Measurements from ENCODE around the gene BFSP2.
"Not testable (repeated sequence)": the region's sequence is repeated elsewhere in the genome, so short reads cannot be mapped to it uniquely, and the experiment has no call there.

Gene BFSP2

DNA sequence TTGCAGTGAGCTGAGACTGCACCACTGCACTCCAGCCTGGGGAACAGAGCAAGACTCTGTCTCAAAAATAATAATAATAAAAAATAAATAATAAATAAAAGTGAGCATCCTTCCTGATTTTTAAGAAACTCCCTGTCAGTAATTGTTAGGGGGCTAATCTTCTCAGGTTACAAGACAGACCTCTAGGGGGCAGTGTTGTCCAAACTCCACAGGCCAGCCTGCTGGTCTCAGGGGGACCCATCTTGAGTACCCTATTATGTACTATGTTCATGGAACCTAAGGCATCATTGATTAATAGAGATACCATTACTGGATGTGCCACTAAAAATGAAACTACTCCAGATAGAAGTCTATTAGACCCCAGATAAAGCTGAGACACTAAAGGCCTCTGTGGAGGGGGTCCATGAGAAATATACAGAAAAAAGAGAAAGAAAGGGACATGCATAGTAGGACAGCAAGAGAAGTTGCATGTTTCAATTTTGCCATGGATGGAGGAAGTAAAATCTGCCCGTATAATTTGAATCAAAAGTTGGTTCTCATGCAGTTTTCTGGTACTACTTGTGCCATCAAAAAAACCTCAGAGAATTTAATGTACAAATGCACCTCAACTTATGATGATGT, 88.2 kb downstream of the BFSP2 start:
- DNase-seq = peak; percentile 51 to 60

DNA sequence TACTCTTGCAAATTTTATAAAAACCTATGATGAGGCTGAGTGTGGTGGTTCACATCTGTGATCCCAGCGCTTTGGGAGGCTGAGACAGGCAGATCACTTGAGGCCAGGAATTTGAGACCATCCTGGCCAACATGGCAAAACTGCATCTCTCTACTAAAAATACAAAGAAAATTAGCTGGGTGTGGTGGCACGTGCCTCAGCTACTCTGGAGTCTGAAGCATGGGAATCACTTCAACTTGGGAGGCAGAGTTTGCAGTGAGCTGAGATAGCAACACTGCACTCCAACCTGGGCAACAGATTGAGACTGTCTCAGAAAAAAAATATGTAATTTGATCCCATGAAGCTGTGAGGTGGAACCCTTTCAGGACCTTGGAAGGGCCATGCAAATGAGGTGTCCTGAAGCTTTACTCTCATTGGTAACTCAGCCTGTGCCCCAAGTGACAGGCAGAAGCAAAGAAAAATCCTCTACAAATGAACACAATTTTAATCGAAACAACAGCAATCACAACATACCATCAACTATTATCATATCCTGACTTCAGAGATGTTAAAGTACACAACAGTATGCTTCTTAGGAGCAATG, 89.0 kb downstream of the BFSP2 start:
- DNase-seq = no peak

- no peak for DNase-seq
Measured at GRCh38 chr3:133489466-133490085, 89.7 kb downstream of the BFSP2 start.

GRCh38 chr3:133490468-133491351, 90.9 kb downstream of the BFSP2 start:
- DNase-seq = peak; percentile 65 to 74

DNA sequence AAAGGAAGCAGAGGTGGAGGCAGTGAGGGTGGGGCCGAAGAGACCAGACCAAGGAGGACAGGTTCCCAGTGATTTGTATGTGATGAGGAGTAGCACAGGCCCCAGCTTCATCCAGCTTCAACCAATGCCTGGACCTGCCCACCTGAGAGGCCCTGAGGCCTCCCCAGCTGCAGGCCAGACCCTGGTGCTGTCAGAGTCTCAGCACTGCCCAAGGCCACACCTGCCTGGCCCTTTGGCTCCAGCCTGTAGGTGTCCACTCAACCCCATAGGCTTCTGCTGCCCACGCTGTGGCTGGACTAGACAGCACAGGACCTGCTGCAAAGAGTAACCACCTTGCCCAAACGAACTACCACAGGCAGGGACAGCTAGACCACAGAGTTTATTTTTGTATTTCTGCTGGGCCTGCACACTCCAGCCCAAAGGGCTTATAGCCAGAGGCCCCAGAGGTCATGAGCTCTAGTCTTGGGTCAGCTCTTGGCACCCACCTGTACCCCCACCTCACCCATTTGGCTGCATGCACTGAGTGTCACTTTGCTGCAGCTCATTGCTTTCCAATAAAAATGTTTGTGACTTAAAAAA, 91.7 kb downstream of the BFSP2 start:
- DNase-seq = no peak

DNA sequence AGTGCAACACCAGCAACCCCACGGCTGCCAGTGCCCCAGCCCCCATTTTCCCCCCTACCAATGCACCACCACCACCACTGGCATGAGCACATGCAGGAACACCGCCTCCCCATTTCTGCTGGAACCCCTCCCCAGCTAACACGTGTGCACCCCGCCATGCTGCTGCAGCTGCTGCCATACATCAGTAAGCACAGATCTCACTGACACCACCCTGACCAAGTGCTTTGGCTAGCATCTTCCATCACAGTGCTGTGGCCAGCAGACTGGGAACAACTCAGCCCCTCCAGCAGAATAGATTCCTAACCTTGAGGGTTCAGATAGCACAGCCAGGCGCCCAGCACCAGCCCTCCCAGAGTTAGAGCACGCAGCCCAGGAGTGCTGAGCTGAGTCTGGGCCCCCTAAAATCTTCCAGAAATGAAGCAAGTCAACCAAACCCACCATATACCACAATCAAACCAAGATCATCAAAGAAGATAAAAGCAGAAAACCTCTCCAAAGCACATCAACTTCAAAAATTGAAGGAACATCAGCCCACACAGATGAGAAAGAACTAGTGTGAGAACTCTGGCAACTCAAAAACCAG, 92.4 kb downstream of the BFSP2 start:
- DNase-seq = no peak

GRCh38 chr3:133494469-133494868, 94.6 kb downstream of the BFSP2 start:
- DNase-seq = no peak

DNA sequence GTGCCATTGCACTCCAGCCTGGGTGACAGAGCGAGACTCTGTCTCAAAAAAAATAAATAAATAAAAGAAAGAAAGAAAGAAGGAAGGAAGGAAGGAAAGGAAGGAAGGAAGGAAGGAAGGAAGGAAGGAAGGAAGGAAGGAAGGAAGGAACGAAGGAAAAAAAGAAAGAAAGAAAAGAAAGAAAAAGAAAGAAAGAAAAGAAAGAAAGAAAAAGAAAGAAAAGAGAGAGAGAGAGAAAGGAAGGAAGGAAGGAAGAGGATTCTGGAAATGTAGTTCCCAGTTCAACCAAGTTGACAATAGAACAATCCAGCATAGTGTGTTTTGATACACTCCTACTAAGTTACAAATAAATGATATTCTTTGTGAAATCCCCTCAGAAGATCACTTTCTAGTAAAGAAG, 102.7 kb downstream of the BFSP2 start:
- DNase-seq = not testable (repeated sequence)

DNA sequence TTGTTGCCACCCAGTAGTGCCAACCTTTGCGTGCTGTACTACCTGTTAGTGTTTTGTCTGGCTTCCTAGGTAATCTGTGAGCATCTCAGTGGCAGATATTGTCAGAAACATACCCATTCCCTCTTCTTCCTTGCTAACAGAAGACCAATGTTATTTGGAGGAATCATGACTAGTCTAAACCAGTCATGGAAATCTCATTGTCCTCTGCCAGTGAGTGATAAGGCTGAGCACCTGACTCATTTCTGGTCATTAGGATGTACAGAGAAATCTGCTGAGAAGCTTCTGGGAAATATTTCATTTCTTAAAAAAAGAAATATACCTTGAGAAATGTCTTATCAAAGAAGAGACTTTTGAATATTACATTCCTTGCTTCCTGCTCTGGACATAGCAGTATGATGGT, 103.6 kb downstream of the BFSP2 start:
- DNase-seq = no peak

DNA sequence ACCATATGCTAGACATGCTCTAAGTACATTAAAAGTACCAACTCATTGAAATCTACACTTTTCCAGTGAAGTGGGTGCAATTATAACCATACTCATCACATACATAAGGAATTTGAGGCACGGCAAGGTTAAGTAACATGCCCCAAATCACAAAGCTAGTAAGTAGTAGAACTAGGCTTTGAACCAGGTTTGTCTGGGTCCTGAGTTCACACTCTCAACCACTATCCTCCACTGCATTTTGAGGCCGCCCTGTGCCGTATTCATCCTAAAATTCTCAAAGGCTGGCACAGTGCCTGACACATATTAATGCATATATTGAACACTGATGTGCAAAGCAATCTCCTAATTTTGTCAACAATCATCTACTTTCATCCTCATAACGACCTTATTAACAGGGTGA, 104.9 kb downstream of the BFSP2 start:
- DNase-seq = no peak

DNA sequence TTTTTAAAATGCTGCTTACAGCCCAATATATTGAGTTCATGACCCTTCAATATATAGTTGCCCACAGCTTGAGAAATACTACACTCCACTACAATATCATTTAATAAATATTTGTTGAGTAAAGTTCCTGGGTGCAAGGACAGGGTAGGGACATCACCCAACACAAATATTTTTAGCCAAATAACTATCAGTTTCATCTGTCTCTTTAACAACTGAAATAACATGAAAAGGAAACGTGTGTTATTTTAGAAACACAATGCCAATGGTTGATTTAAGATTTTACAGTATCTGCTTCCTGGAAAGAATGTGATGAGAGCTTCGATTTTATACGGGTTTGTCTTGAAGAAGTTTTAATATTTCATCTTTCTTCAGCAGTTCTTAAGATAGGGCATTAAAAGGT, 106.0 kb downstream of the BFSP2 start:
- DNase-seq = no peak

- DNase-seq = peak; percentile 18 to 30
Measured at GRCh38 chr3:133506215-133506901, 106.5 kb downstream of the BFSP2 start.

GRCh38 chr3:133509488-133509887, 109.6 kb downstream of the BFSP2 start:
- no peak for DNase-seq

GRCh38 chr3:133512416-133513089, 112.7 kb downstream of the BFSP2 start:
- DNase-seq = no peak

GRCh38 chr3:133514418-133514817, 114.6 kb downstream of the BFSP2 start:
- DNase-seq = no peak

- no peak for DNase-seq
Measured at GRCh38 chr3:133515127-133515526, 115.3 kb downstream of the BFSP2 start.

DNA sequence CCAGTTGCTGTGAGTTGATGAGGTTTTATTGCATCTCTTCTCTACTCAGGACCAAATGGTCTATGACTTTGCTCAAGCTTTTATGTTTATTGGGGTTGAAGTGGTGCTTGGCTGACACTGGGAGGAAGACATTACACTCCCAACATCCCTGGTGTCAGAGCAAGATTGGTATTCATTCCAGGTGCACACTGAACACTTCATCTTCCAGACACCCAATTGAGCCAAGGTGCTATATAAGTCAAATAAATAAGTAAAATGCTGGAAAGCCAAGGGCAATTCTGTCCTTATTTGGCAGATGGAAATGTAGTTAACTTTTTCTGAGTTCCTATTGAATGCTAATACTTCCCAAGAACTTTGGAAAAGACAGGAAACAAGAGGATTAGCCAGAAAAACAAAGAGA, 120.4 kb downstream of the BFSP2 start:
- DNase-seq = no peak

DNA sequence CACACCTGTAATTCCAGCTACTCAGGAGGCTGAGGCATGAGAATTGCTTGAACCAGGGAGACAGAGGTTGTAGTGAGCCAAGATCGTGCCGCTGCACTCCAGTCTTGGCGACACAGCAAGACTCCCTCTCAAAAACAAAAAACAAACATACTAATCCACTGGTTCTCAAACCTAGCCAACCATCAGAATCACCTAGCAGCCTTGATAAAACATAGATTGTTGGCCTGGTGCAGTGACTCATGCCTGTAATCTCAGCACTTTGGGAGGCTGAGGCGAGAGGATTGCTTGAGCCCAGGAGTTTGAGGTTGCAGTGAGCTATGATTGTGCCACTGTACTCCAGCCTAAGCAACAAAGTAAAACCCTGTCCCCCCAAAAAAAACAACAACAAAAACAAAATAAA, 121.1 kb downstream of the BFSP2 start:
- DNase-seq = not testable (repeated sequence)

- DNase-seq = no peak
Measured at GRCh38 chr3:133521946-133522345, 122.1 kb downstream of the BFSP2 start.

DNA sequence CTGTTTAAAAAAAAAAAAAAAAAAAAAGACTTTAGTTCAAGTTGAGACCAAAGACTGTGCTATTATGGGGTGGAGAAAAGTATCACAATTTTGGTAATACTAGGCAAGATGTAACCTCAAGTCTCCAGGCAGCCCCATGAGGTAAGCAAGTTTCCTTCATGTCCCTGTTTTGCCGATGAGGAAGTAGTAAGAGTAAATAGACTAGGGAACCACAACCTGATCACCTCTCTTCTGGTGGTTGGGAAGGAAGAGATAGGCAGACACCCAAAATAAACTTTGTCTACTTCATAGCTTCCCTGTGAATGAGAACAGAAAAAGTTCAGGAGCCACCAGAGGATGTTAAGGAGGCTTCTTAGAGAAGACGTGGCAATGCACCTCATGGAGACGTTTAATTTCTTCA, 123.9 kb downstream of the BFSP2 start:
- DNase-seq = not testable (repeated sequence)

Measured in activated CD4-positive, alpha-beta T cell treated with anti-CD3 and anti-CD28 coated beads, Interleukin-2, amount 50 U/mL, for 48 hours (primary cell).